Sigmoid colon (tissue), 4 donors: ENCODE data around the gene ZNF207.

Source experiments
- CTCF ChIP-seq, 4 experiments: fragments of 450-650 bp in 3 of 4; fragments of 200-600 bp in 1 of 4; IDR thresholded peaks; one replicate each; pipeline ENCODE4 v1.5.1; 2016 to 2019; ENCODE audit warnings: antibody characterized with exemption in 4 of 4, mild to moderate bottlenecking in 3 of 4, moderate library complexity in 2 of 4
- POLR2A ChIP-seq, 2 donors: fragments of 450-650 bp; IDR thresholded peaks; one replicate each; pipeline ENCODE4 v1.6.1; 2016; ENCODE audit warnings: antibody characterized with exemption in 2 of 2, mild to moderate bottlenecking in 2 of 2, moderate library complexity in 2 of 2
- POLR2AphosphoS5 ChIP-seq, 4 donors: sonication (generic); formaldehyde crosslinking; IDR thresholded peaks; one replicate each; pipeline ENCODE4 v1.6.1; 2017; ENCODE audit warnings: antibody characterized with exemption in 4 of 4

GRCh38 chr17:32302860-32303649 is 46.9 kb upstream of the ZNF207 start:
- TF ChIP-seq POLR2A (IDR thresholded peaks at IDR 0.05) (no peak), POLR2AphosphoS5 (IDR thresholded peaks at IDR 0.05) (no peak), CTCF (IDR thresholded peaks at IDR 0.05) (no peak)
